Activated gamma-delta T cell treated with anti-CD3 and anti-CD28 coated beads, Interleukin-2, amount 50 U/mL, for 16 hours (primary cell): Measurements from ENCODE around the gene TM2D3.
A peak's percentile ranks its signal among the peaks of the same experiment; 100 is the strongest.
"Not testable (repeated sequence)": the region's sequence is repeated elsewhere in the genome, so short reads cannot be mapped to it uniquely, and the experiment has no call there.

ENCODE experiments used
- DNase-seq: peaks from one replicate; pipeline ENCODE4 v3.0.0-alpha.2; 2020; ENCODE audit warnings: low read depth

Gene TM2D3

DNA sequence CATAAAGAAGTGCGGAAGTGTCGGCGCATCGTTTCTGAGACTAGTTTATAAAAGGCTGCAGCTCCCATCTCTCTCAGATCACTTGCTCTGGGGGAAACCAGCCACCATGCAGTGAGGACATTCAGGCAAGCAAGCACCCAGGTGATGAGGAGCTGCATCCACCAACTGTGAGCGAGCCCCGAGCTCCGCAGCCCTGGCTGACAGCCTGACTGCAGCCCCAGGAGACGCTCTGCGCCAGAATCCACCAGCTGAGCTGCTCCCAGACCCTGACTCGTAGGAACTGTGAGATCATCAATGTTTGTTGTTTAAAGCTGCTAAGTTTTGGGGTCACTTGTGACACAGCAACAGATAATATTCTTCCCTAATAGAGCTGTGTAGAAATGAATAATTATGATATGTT lies 5.0 kb upstream of the TM2D3 start:
- no peak for DNase-seq

DNA sequence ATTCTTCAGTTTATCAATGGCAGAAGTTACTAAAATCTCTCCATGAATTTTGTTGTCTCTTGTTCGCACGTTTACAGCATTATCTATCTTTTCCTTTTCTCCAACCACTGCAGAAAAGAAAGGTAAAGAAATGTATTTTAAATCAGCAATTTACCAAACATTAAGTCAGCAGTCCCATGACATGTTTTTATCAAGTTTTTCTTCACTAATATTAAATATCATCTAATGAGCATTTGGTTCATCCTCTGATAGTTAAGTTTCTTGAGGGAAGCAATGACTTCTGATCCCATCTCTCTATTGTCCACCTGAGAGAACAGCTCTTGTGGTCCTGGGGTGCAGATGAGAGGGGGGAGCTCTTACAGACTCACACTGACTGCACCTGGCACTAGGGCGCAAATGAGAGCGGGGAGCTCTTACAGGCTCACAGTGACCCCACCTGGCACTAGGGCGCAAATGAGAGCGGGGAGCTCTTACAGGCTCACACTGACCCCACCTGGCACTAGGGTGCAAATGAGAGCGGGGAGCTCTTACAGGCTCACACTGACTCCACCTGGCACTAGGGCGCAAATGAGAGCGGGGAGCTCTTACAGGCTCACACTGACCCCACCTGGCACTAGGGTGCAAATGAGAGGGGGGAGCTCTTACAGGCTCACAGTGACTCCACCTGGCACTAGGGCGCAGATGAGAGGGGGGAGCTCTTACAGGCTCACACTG lies 2.6 kb upstream of the TM2D3 start:
- not testable (repeated sequence) for DNase-seq

DNA sequence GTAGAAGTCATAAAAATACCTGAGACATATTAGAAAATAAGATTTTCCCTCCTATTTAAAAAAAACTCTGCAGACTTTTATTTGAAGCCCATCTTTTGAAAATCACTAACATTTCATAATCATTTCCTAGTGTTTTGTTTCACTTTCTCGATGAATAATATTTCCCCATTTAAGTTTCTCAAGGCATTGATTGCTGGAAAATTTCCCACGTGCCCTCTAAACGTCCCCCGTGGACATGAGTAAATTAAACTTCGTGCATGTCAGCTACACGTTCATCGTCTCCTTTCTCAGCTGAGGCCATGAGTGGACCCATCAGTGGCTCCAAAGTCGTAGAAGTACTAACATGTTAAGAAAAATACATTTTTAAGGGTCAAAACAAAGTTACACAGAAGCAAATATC lies 2.0 kb upstream of the TM2D3 start:
- no peak for DNase-seq

DNA sequence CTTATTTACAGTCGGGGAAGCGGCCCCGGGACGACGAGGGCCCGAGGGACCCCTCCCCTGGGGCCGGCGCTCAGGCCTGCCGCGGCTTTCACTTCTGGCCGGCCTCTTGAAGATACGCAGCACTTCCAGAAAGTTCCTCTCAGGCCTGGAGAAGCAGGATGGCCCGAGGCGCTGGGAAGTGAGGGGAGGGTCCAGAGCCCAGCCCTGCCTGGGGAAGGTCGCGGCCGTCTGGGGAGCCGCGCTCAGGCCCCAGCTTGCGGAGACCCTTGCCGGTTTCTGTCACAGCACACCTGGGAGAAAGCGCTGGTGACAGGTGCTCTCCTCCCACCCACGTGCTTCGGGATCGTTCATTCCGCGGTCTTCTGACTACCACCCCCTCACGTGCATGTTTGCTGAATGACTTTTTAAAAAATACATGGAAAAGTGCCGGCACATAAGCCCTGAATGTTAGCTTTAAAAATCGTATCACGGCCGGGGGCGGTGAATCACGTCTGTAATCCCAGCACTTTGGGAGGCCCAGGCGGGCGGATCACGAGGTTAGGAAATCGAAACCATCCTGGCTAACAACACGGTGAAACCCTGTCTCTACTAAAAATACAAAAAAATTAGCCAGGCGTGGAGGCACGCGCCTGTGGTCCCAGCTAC lies 727 bp upstream of the TM2D3 start:
- no peak for DNase-seq

DNA sequence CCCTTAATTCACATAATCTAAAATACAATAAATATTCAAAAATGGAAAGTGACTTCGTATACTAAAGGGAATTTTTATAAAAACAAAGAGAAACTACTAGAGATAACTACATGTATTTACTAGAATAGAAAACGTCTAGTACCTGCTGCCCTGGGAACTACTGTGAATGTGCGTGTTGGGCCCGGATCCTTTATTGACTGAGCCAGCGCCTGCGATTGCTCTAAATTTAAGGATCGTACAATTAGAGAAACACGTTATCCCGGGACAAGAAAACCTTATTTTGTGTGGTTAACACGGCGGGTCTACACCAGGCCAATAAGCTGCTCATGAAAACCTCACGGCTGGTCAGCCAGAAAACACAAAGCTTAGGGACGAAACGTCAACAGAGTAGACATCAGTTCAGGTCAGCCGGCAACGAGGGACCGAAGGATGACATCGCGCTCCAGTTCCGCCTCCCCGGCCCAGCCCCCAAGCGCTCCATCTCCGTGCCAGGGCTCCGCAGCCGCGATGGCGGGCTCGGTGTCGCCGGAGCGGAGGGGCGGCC lies 555 bp downstream of the TM2D3 start:
- DNase-seq, result no peak

DNA sequence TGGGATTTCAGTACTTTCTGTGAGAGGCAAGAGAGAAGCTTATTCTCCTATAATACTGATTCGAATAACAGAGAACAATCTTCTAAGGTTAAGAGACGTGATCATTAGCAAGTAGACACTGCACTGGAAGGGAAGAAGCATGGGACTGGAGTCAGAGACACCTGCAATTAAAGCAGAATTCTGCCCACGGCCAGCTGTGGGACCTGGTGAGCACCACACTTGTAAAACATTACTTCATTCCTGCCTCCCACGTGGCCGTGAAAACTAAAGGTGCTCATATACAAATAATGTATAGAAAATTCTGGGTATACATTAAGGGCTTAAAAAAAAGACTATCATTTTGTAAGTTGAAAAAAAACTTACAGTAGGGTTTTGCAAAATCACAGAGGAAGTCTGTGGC lies 2.0 kb downstream of the TM2D3 start:
- DNase-seq, result no peak

DNA sequence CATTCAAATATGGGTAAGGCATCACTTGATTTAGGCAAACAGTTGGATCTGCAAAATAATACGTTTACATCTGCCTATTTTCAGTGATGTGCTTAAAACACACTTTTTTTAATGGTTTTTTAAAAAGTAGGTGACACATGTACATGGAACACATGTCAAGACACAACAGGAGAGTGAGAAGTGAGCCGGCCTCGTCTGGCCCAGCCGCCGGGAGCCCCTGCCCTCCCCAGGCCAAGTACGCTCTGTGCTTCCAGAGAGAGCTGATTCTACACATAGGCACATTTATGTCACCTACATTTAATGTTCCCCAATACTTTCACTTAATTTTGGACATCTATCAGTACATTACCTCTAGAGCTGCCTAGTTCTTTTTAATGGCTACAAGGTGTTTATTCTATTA lies 3.8 kb downstream of the TM2D3 start:
- DNase-seq, result no peak

DNA sequence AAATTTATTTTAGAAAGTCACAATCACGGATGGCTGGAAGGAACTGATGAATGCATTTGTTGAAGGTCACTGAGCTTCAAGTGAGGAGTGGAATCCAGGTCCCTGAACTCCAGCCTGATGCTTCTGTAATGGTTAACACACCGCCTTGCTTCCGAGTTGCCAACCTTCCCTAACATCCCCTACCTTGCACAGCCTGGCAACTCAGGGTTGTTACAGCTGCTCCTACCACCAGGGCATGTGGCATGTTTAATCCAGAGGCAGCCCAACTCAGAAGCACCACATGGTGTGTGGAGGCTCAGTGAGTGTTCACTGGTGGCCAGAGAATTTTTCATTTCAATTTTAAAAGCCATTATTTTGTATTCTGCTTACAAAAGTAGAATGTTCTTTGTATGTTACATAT lies 4.9 kb downstream of the TM2D3 start:
- no peak for DNase-seq

DNA sequence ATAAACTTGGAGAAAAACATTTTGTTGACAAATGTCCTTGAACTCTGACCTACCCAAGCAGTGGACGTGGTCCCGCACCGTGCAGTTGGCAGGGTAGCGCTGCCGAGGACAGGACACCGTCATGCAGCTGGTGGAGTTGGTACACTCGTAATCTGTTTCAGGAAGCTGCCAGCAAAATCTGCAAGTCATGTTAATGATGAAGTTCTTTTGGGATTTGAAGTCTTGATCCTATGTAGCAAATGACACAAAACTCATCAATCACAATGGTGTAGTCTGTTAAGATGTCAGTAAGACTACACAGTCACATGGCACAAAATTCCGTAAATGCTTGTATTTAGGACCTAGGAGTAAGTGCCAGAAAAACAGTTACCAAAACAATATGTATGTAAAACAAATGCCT lies 5.5 kb downstream of the TM2D3 start:
- DNase-seq, result no peak

DNA sequence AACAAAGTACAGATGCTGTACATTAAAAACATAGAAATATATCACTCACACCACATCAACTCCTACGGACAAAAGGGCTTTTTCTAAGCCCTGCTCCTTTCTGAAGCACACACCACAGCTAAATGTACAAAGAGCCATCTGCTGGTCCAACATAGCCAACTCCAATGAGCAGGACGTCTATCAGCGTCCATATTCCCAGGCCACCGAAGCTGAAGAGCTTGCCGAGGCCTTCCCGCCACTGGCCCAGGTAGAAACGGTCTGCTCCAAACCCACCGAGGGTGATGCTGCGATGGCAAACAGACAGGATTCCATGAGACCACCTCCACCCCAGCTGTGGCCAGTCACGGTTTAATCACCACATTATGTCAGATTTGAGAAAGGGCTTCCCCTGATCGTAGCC lies 9.8 kb downstream of the TM2D3 start:
- DNase-seq, result no peak

DNA sequence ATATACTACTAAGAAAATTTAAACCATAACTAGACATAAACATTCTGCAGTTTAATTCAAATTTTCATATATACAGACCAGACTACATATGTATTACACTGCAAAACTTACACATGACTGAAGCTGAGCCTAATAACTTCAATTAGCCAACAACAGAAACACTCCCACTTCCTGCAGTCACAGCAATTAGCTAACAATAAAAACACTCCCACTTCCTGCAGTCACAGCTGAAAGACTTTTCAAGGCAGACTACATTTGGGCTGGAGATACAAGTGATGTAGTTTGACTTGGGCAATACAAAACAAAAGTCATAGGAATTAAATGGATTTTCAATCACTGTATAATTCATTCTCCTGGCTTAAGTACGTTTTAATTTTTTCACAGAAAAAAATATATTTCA lies 10.3 kb downstream of the TM2D3 start:
- no peak for DNase-seq

DNA sequence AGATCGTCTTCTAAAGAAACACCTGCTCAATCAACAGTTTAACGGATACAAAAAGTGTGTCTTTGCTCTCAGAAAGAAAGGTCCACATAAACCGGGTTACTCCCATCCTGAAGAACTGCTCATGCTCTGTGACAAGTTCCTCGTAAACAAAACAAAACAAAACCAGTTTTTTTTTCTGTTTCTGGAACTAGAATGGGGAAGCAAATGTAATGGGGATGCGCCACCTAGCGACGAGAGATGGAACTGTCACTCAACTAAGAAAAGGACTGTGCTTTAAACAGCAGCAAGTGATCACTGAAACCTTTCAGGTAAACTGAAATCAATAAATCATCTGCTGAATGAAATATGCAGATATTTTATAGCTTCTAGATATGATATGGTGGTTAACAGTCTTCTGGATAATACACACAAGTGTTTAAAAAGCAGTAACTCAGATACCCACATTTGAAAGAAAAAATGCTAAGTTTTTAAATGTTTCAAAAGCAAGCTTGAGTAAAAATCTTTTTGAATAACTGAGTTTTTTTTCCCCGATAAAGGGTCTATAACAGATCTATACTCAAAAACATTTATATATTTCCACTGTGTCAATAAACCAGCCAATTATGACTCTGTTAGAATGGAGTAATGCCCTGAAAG lies 10.9 kb downstream of the TM2D3 start:
- peak; percentile 68 for DNase-seq

DNA sequence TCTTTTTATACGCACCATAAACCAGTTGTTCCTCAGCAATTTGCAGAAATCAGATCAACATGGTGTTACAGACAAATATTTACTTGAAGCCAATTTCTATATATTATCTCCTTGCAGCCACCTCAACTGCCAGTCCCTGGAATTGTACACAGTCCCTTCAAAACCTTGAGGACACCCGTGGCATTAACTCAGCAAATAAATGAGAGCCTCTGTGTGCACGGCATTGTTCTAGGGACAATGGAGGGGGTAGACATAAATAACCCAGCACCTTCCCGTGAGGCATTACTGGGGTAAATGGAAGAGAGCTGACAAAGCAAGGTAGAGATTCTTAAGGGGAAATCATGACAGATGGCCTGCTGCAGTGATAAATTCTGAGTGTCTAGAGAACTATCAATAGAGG lies 12.5 kb downstream of the TM2D3 start:
- DNase-seq, result no peak

DNA sequence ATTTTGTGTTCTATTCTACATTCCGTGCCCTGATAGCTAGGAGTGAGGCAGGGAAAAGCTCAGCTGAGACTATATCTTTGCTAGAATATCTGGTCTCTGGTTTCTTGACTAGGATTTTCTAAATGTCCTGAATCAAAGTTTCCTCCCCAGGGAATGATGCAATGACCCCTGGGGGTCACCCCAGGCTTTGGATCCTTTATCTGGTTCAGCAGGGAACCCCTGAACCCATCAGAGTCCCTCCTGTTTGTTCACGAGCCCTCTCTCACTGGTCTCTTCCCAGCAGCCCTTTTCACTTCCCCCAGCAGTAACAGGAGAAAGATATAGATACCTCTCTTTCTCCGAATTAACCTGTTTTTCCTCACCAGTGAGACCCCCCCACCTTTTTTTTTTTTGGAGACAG lies 14.3 kb downstream of the TM2D3 start:
- DNase-seq, result no peak

DNA sequence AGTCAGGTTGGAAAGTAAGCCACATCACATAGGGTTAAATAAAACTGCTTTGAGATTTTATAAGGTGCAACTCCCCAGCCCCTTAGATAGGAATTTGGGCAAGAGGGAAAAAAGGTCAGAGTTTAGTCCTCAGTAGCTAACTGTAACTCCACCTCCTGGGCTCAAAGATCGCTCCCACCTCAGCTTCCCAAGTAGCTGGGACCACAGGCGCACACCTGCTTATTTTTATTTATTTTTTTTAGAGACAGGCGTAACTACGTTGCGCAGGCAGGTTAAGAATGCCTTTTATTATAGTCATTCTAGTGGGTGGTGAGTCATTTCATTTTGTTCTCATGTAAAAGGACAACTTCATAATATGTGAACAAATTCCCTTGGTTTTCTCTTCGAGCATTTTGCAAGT lies 14.7 kb downstream of the TM2D3 start:
- no peak for DNase-seq

DNA sequence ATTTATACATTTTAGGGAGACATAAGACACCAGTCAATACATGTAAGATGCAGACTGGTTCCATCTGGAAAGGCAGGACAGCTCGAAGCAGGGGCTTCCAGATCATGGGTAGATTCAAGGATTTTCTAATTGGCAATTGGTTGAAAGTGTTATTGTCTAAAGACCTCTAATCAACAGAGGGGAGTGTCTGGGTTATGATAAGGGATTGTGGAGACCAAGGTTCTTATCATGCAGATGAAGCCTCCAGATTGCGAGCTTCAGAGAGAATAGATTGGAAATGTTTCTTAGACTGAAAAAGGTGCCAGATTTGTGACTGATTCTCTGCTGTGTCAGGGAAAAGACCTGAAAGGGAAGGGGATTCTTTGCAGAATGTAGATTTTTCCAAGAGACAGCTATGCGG lies 15.1 kb downstream of the TM2D3 start:
- DNase-seq, result no peak

DNA sequence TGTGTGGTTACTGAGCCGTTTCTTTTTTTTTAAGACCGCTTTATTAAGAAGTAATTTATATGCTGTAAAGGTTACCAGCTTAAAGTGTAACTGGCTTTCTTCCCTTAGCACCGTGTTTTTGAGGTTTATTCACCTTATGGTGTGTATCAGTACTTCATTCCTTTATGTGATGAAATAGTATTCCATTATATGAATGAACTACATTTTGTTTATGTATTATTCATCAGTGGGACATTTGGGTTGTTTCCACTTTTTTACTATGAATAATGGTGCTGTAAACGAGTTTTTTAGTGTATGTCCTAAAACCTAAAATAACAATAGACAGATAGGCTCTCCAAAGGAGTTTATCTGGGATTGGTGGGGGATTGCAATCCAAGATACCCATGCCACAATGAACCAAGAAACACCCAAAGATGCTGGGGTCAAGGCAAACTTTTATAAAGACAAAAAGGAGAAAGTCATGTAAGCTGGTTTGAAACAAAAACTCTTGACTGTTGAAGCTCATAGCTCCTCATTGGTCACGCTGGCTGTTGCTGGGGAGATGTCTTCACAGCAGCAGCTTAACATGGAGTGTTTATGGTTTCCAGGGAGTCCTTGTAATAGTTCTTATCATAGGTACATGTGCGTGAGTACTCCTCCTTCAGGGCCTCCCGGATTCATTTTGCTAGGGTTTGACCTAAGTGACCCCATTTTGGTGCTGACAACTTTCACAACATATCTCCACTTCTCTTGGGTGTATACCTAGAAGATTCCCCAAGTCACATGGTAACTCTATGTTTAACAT lies 16.0 kb downstream of the TM2D3 start:
- DNase-seq, result no peak

DNA sequence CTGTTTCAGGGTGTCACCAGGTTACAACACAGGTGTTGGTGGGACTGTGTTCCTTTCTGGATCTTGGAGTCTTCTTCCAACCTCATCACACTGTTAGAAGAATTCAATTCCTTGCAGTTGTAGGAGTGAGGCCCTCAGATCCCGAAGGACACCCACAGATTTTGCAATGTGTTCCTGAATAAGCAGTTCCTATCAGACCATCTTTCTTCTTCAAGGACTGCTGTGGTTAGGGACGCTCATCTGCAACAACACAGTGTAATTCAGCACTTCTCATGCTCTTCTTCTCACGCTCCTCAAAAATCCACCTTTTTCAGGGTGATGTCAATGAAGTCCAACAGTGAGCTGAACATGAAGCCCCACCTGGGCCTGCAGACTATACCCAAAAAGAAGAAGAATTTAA lies 18.8 kb downstream of the TM2D3 start:
- no peak for DNase-seq

DNA sequence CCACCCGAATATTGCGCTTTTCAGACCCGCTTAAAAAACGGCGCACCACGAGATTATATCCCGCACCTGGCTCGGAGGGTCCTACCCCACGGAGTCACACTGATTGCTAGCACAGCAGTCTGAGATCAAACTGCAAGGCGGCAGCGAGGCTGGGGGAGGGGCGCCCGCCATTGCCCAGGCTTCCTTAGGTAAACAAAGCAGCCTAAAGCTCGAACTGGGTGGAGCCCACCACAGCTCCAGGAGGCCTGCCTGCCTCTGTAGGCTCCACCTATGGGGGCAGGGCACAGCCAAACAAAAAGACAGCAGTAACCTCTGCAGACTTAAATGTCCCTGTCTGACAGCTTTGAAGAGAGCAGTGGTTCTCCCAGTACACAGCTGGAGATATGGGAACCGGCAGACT lies 25.5 kb downstream of the TM2D3 start:
- DNase-seq, result not testable (repeated sequence)

DNA sequence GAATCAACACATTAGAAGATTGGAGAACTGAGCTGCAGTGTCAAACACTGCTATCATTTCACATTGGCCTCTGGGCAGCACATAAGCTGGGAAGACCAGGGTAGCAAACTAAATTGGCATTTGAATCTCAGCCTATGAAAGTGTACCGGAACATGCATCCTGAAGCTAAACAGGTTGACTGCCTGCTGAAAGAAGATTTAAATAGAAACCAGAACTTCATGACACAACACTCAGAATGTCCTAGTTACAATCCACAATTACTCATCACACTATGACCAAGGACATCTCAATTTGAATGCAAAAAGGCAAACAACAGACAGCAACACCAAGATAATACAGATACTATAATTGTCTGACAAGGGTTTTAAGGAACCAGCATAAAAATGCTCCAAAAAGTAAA lies 26.2 kb downstream of the TM2D3 start:
- DNase-seq, result no peak

DNA sequence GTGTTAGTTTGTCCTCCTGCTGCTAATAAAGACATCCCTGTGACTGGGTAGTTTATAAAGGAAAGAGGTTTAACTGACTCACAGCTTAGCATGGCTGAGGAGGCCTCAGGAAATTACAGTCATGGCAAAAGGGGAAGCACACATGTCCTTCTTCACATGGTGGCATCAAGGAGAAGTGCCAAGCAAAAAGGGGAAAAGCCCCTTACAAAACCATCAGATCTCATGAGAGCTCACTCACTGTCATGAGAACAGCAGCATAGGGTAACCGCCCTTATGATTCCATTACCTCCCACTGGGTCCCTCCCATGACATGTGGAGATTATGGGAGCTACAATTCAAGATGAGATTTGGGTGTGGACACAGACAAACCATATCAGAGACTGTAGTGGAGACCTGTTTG lies 27.0 kb downstream of the TM2D3 start:
- no peak for DNase-seq
